HEK293T (cell line): ENCODE results near the gene RENBP.

Experiments
- FOXK2 ChIP-seq: fragments of 450-650 bp; IDR thresholded peaks from 2 replicates; pipeline ENCODE4 v1.6.1; 2016; ENCODE audit warnings: mild to moderate bottlenecking
- FOXM1 ChIP-seq: fragments of 450-650 bp; IDR thresholded peaks from 2 replicates; pipeline ENCODE4 v1.6.1; 2017; ENCODE audit warnings: mild to moderate bottlenecking, borderline replicate concordance
- NFRKB ChIP-seq: fragments of 450-650 bp; IDR thresholded peaks from 2 replicates; pipeline ENCODE4 v1.6.1; 2016; ENCODE audit warnings: mild to moderate bottlenecking, moderate library complexity
- SP1 ChIP-seq: fragments of 450-650 bp; IDR thresholded peaks from 2 replicates; pipeline ENCODE4 v1.6.1; 2017

DNA sequence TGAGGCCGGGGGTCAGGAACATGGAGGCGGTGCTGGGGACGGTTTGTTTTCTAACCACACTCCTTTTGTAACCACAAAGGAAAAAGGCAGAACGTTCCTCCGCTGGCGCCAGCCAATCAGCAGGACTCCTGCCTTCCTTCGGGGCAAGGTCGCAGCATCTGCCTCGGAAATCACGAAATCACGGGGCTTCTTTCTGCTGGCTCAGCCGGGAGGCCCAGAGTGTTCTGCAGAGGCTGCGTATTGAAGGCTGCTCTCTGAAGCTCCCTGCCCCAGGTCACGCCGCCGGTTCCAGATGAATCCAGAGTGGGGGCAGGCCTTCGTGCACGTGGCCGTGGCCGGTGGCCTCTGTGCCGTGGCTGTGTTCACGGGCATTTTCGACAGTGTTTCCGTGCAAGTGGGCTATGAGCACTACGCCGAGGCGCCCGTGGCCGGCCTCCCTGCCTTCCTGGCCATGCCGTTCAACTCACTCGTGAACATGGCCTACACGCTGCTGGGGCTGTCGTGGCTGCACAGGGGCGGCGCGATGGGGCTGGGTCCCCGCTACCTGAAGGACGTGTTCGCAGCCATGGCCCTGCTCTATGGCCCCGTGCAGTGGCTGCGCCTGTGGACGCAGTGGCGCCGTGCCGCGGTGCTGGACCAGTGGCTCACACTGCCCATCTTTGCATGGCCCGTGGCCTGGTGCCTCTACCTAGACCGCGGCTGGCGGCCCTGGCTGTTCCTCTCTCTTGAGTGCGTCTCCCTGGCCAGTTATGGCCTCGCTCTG, 37.5 kb upstream of the RENBP start:
- TF ChIP-seq NFRKB (no peak), SP1 (no peak), FOXM1 (no peak), FOXK2 (no peak)
